KMS-11 (cell line): ENCODE results near the gene NAV2.

Source experiments
- H2AFZ ChIP-seq: fragments of 200-600 bp; sonication (generic); 2 replicates; pipeline ENCODE4 v1.6.1; 2016; ENCODE audit warnings: antibody characterized with exemption, mixed run types, low read depth
- H3K27ac ChIP-seq: fragments of 200-600 bp; sonication (generic); 2 replicates; pipeline ENCODE4 v1.6.1; 2016; ENCODE audit warnings: mild to moderate bottlenecking, mixed run types
- H3K27me3 ChIP-seq: fragments of 200-600 bp; sonication (generic); 2 replicates; pipeline ENCODE4 v1.6.1; 2017; ENCODE audit warnings: mild to moderate bottlenecking, low read depth, mixed run types, moderate library complexity; ENCODE audit not compliant: insufficient read depth
- H3K36me3 ChIP-seq: fragments of 200-600 bp; sonication (generic); 2 replicates; pipeline ENCODE4 v1.6.1; 2017; ENCODE audit warnings: mild to moderate bottlenecking, mixed run types; ENCODE audit not compliant: insufficient read depth
- H3K4me1 ChIP-seq: fragments of 200-600 bp; sonication (generic); 2 replicates; pipeline ENCODE4 v1.6.1; 2016; ENCODE audit warnings: mild to moderate bottlenecking, low read depth, mixed run types; ENCODE audit not compliant: poor library complexity, severe bottlenecking
- H3K4me2 ChIP-seq: fragments of 200-600 bp; sonication (generic); 2 replicates; pipeline ENCODE4 v1.7.0; 2016; ENCODE audit warnings: mild to moderate bottlenecking, mixed run types
- H3K4me3 ChIP-seq: fragments of 200-600 bp; sonication (generic); IDR thresholded peaks from 2 replicates; pipeline ENCODE4 v1.6.1; 2017; ENCODE audit warnings: low read depth, low read length, mixed read lengths; ENCODE audit not compliant: insufficient read depth
- H3K79me2 ChIP-seq: fragments of 200-600 bp; sonication (generic); 2 replicates; pipeline ENCODE4 v1.6.1; 2016; ENCODE audit warnings: low read depth, mixed run types; ENCODE audit not compliant: insufficient read depth
- H3K9ac ChIP-seq: fragments of 200-600 bp; sonication (generic); 2 replicates; pipeline ENCODE4 v1.6.1; 2016; ENCODE audit warnings: mild to moderate bottlenecking, mixed run types
- H4K20me1 ChIP-seq: fragments of 200-600 bp; sonication (generic); 2 replicates; pipeline ENCODE4 v1.6.1; 2016; ENCODE audit warnings: mild to moderate bottlenecking, mixed run types; ENCODE audit not compliant: insufficient read depth
- TF ChIP-seq, protein P1 (sequence below): fragments of 200-600 bp; sonication (generic); conservative IDR thresholded peaks from 2 replicates; pipeline ENCODE4 v1.6.1; 2017; ENCODE audit warnings: low read depth, mild to moderate bottlenecking, antibody characterized with exemption, low read length, moderate library complexity, mixed read lengths

The NAV2 gene

DNA sequence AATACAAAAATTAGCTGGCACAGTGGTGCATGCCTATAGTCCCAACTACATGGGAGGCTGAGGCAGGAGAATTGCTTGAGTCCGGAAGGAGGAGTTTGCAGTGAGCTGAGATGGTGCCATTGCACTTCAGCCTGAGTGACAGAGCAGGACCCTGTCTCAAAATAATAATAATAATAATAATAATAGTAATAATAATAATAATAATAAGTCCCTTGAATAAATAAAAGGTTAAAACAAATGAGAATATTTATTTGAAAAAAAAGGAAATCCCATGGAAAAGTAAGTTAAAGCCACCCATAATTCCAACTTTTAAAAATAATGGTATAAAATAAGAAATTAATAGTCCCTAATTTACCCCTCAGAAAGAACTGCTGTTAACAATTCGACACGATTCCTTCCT lies 10.0 kb upstream of the NAV2 start:
- H3K4me2 ChIP-seq: no peak overlapping the region
- no peaks in the 10 kb centered on the region for H4K20me1 ChIP-seq
- H3K4me1 ChIP-seq: peaks cover 3% of the 10 kb centered on the region
- H3K4me3 ChIP-seq: no peak overlapping the region
- no peak overlapping the region for H3K27ac ChIP-seq
- H2AFZ ChIP-seq: no peak overlapping the region
- no peak overlapping the region for H3K9ac ChIP-seq
- TF ChIP-seq, protein P1, sequence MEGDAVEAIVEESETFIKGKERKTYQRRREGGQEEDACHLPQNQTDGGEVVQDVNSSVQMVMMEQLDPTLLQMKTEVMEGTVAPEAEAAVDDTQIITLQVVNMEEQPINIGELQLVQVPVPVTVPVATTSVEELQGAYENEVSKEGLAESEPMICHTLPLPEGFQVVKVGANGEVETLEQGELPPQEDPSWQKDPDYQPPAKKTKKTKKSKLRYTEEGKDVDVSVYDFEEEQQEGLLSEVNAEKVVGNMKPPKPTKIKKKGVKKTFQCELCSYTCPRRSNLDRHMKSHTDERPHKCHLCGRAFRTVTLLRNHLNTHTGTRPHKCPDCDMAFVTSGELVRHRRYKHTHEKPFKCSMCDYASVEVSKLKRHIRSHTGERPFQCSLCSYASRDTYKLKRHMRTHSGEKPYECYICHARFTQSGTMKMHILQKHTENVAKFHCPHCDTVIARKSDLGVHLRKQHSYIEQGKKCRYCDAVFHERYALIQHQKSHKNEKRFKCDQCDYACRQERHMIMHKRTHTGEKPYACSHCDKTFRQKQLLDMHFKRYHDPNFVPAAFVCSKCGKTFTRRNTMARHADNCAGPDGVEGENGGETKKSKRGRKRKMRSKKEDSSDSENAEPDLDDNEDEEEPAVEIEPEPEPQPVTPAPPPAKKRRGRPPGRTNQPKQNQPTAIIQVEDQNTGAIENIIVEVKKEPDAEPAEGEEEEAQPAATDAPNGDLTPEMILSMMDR: no peak
- H3K27me3 ChIP-seq: no peaks in the 10 kb centered on the region
- no peaks in the 10 kb centered on the region for H3K36me3 ChIP-seq
- H3K79me2 ChIP-seq: no peaks in the 10 kb centered on the region

DNA sequence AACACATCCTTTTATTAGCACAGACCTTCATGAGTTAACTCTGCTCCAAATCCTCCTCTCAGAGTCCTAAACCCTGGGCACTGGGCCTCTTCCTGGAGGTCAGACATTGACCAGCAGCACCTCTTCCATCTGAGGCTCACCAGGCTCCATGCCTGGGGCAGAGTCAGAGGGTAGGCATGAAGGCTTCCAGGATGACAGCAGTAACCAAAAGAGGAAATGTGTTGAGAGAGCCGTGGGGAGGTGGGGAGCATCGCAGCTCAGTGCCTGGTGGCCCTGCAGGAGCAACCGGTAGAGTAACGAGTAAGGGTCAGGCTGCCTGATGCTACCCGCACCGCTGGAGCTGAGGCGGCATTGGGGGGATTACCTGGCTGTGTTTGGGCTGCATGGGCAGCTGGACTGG lies 9.4 kb upstream of the NAV2 start:
- no peaks in the 10 kb centered on the region for H3K36me3 ChIP-seq
- no peak overlapping the region for H3K27ac ChIP-seq
- no peak overlapping the region for H2AFZ ChIP-seq
- no peak overlapping the region for H3K4me2 ChIP-seq
- no peak overlapping the region for H3K4me3 ChIP-seq
- H4K20me1 ChIP-seq: no peaks in the 10 kb centered on the region
- peaks cover 2% of the 10 kb centered on the region for H3K4me1 ChIP-seq
- H3K79me2 ChIP-seq: no peaks in the 10 kb centered on the region
- TF ChIP-seq, protein P1: no peak
- H3K27me3 ChIP-seq: no peaks in the 10 kb centered on the region
- no peak overlapping the region for H3K9ac ChIP-seq

DNA sequence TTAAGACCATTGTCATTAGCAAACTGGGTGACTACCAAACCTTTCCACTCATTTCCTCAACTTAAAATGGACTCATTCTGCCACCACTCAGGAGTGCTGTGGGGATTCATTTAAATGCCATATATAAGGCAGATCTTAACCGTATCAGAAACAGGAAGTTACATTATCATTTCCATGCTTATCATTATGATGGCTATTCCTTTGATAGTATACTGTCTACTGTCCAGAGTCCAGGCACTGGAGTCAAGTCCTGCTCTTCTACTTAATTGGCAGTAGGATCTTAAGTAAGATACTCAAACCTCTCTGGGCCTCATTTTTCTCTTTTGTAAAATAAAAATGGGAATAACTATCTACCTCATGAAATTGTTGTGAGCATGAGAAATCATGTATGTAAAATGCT lies 8.4 kb upstream of the NAV2 start:
- H3K79me2 ChIP-seq: no peaks in the 10 kb centered on the region
- H2AFZ ChIP-seq: no peak overlapping the region
- H3K4me3 ChIP-seq: no peak overlapping the region
- TF ChIP-seq, protein P1: no peak
- H3K4me1 ChIP-seq: no peaks in the 10 kb centered on the region
- H3K27me3 ChIP-seq: no peaks in the 10 kb centered on the region
- H3K36me3 ChIP-seq: no peaks in the 10 kb centered on the region
- no peaks in the 10 kb centered on the region for H4K20me1 ChIP-seq
- H3K27ac ChIP-seq: no peak overlapping the region
- no peak overlapping the region for H3K4me2 ChIP-seq
- no peak overlapping the region for H3K9ac ChIP-seq

DNA sequence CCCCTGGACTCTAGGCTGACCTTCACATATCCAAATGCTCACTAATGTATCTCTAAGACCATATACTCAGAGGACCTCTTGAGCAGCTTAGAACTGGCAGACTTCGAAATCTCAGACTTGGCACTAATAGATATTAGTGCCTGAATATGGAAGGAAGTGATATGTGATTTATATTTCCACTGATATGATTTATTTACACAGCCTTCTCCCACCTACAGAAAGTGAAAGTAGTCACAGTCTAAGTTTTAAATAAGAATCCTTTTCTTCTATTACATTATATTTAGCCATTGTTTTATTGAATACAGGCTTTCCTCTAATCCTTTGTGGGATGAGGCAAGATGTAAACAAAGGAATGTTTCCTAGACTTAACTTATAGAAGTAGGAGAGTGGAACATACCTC lies 6.7 kb upstream of the NAV2 start:
- H3K4me1 ChIP-seq: peaks cover 8% of the 10 kb centered on the region
- H3K79me2 ChIP-seq: no peaks in the 10 kb centered on the region
- no peaks in the 10 kb centered on the region for H3K36me3 ChIP-seq
- no peak overlapping the region for H3K9ac ChIP-seq
- H3K4me3 ChIP-seq: no peak overlapping the region
- TF ChIP-seq, protein P1: no peak
- H3K27ac ChIP-seq: no peak overlapping the region
- no peak overlapping the region for H2AFZ ChIP-seq
- H3K4me2 ChIP-seq: no peak overlapping the region
- no peaks in the 10 kb centered on the region for H4K20me1 ChIP-seq
- no peaks in the 10 kb centered on the region for H3K27me3 ChIP-seq

DNA sequence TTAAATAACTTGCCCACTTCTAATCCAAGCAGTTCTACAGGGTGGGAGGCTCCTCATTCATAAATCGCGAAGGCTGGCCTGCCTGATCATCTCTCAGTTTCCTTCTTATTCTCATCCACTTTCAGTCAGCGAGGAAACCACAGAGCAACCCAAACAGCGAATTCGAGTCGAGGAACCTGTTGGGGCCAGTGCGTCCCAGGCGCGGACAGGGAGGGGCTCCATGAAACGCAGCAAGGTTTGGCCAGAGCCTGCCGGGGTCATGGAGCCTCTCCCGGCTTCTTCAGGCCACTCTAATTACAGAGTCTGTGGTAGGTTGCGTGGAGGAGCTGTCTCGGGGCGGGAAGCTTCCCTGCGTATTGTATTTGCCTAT lies 741 bp upstream of the NAV2 start:
- H3K4me3 ChIP-seq: peak overlapping the region; percentile 30
- peak overlapping the region; percentile 74 for H3K27ac ChIP-seq
- H3K79me2 ChIP-seq: no peaks in the 10 kb centered on the region
- H4K20me1 ChIP-seq: no peaks in the 10 kb centered on the region
- H2AFZ ChIP-seq: peak overlapping the region; percentile 88
- H3K27me3 ChIP-seq: no peaks in the 10 kb centered on the region
- H3K4me1 ChIP-seq: peaks cover 17% of the 10 kb centered on the region
- H3K9ac ChIP-seq: peak overlapping the region; percentile 78
- no peaks in the 10 kb centered on the region for H3K36me3 ChIP-seq
- H3K4me2 ChIP-seq: peak overlapping the region; percentile 90
- TF ChIP-seq, protein P1: no peak
